A673 (cell line): Measurements from ENCODE around the gene UBE2L3.

Experiments
- CTCF ChIP-seq: fragments of 300-800, 200-600 bp; sonication (generic); conservative IDR thresholded peaks from 2 replicates; pipeline ENCODE4 v1.5.1; 2017; ENCODE audit warnings: low read depth, mild to moderate bottlenecking, antibody characterized with exemption, low read length, moderate library complexity, mixed read lengths
- EZH2 ChIP-seq: fragments of 200-600 bp; sonication (generic); IDR thresholded peaks from 2 replicates; pipeline ENCODE4 v1.6.1; 2017; ENCODE audit warnings: borderline replicate concordance, low read depth, mild to moderate bottlenecking, mixed read lengths, antibody characterized with exemption, low read length; ENCODE audit not compliant: poor library complexity, severe bottlenecking

- TF ChIP-seq CTCF (no peak), EZH2 (no peak)
Observed at GRCh38 chr22:21622011-21622918, 54.8 kb downstream of the UBE2L3 start.
